ENCODE measurements around the gene MAD1L1. TPM values are rescaled to one million over a fixed set of nuclear protein-coding genes. Genes with fewer than 3 reads are reported as not detected.

Gene MAD1L1
- total RNA-seq, 2 experiments from 2014 or later, result 58.3 to 65.3 TPM

- intact Hi-C loops (cut with micrococcal nuclease; ENCODE audit: unreplicated experiment), result loop anchor here (5.0 kb wide), 1 partner anchor 37 kb away; no protein-coding TSS in a partner anchor
- H3K4me2 ChIP-seq (ENCODE audit: low read length), result peak overlapping the region; percentile 68; the same call in 1 of the 2 replicates
- ChIA-PET CTCF (ENCODE audit: unreplicated experiment) (interaction anchor here (2.1 kb wide), 1 partner anchor 24 kb away, joined by 4 read pairs; no protein-coding TSS in a partner anchor), POLR2A (interaction anchor here (0.8 to 1.0 kb wide), 2 partner anchors 25 to 140 kb away, joined by 3 read pairs; no protein-coding TSS in a partner anchor)
- peak overlapping the region; percentile 83 for H3K27ac ChIP-seq (ENCODE audit: low read depth, low read length, poor library complexity, severe bottlenecking)
- H3K9me2 ChIP-seq (ENCODE audit: insufficient read depth, low read length), result no peaks in the 10 kb centered on the region
- no peak overlapping the region for H3K4me3 ChIP-seq (ENCODE audit: low read depth, low read length, poor library complexity, severe bottlenecking)
- no peaks in the 10 kb centered on the region for H4K20me1 ChIP-seq (ENCODE audit: insufficient read depth, low read length)
- peaks cover 12% of the 10 kb centered on the region; the same call in 1 of the 2 replicates for H3K36me3 ChIP-seq (ENCODE audit: insufficient read depth, low read length)
- H3K79me2 ChIP-seq (ENCODE audit: insufficient read depth, low read depth, low read length), result no peaks in the 10 kb centered on the region
- DNase-seq (ENCODE audit: low spot score), result no peak
- TF ChIP-seq EZH2phosphoT487 (IDR thresholded peaks at IDR 0.05; ENCODE audit: borderline replicate concordance, low read depth, low read length) (no peak), CTCF (conservative IDR thresholded peaks at IDR 0.05; ENCODE audit: low read length) (no peak)
- H3K9me3 ChIP-seq (ENCODE audit: low read length), result no peaks in the 10 kb centered on the region
- no peak overlapping the region for H2AFZ ChIP-seq (ENCODE audit: low read length)
- H3K4me1 ChIP-seq (ENCODE audit: insufficient read depth, low read length, poor library complexity, severe bottlenecking), result peaks cover 47% of the 10 kb centered on the region
- BruUV-seq (replicated peaks), result no TSS peak
Measured at GRCh38 chr7:2065528-2065927, 167.2 kb downstream of the MAD1L1 start.

- no peak overlapping the region for H3K27ac ChIP-seq (ENCODE audit: low read depth, low read length, poor library complexity, severe bottlenecking)
- peaks cover 25% of the 10 kb centered on the region for H3K36me3 ChIP-seq (ENCODE audit: insufficient read depth, low read length)
- TF ChIP-seq EZH2phosphoT487 (IDR thresholded peaks at IDR 0.05; ENCODE audit: borderline replicate concordance, low read depth, low read length) (no peak), CTCF (conservative IDR thresholded peaks at IDR 0.05; ENCODE audit: low read length) (no peak)
- no peak overlapping the region for H3K4me3 ChIP-seq (ENCODE audit: low read depth, low read length, poor library complexity, severe bottlenecking)
- POLR2A ChIA-PET, result no interaction called here
- no peaks in the 10 kb centered on the region for H3K9me3 ChIP-seq (ENCODE audit: low read length)
- intact Hi-C loops (cut with micrococcal nuclease; ENCODE audit: unreplicated experiment), result no loop called here
- no peaks in the 10 kb centered on the region for H3K79me2 ChIP-seq (ENCODE audit: insufficient read depth, low read depth, low read length)
- no peaks in the 10 kb centered on the region for H3K9me2 ChIP-seq (ENCODE audit: insufficient read depth, low read length)
- H3K4me2 ChIP-seq (ENCODE audit: low read length), result no peak overlapping the region
- DNase-seq (ENCODE audit: low spot score), result no peak
- no peaks in the 10 kb centered on the region for H4K20me1 ChIP-seq (ENCODE audit: insufficient read depth, low read length)
- no peak overlapping the region for H2AFZ ChIP-seq (ENCODE audit: low read length)
- peaks cover 33% of the 10 kb centered on the region for H3K4me1 ChIP-seq (ENCODE audit: insufficient read depth, low read length, poor library complexity, severe bottlenecking)
- no TSS peak for BruUV-seq (replicated peaks)
- CTCF ChIA-PET (ENCODE audit: unreplicated experiment), result no interaction called here
Measured at GRCh38 chr7:2063563-2064260, 169.0 kb downstream of the MAD1L1 start.

GRCh38 chr7:2062648-2063047 is 170.1 kb downstream of the MAD1L1 start:
- no peak overlapping the region for H3K4me2 ChIP-seq (ENCODE audit: low read length)
- peaks cover 22% of the 10 kb centered on the region for H3K4me1 ChIP-seq (ENCODE audit: insufficient read depth, low read length, poor library complexity, severe bottlenecking)
- no peak for TF ChIP-seq CTCF (conservative IDR thresholded peaks at IDR 0.05; ENCODE audit: low read length)
- no peak for TF ChIP-seq EZH2phosphoT487 (IDR thresholded peaks at IDR 0.05; ENCODE audit: borderline replicate concordance, low read depth, low read length)
- POLR2A ChIA-PET, result no interaction called here
- H3K79me2 ChIP-seq (ENCODE audit: insufficient read depth, low read depth, low read length), result no peaks in the 10 kb centered on the region
- intact Hi-C loops (cut with micrococcal nuclease; ENCODE audit: unreplicated experiment), result no loop called here
- H3K36me3 ChIP-seq (ENCODE audit: insufficient read depth, low read length), result peaks cover 25% of the 10 kb centered on the region
- CTCF ChIA-PET (ENCODE audit: unreplicated experiment), result no interaction called here
- H3K4me3 ChIP-seq (ENCODE audit: low read depth, low read length, poor library complexity, severe bottlenecking), result no peak overlapping the region
- BruUV-seq (replicated peaks), result no TSS peak
- H4K20me1 ChIP-seq (ENCODE audit: insufficient read depth, low read length), result no peaks in the 10 kb centered on the region
- H2AFZ ChIP-seq (ENCODE audit: low read length), result no peak overlapping the region
- H3K27ac ChIP-seq (ENCODE audit: low read depth, low read length, poor library complexity, severe bottlenecking), result no peak overlapping the region
- DNase-seq (ENCODE audit: low spot score), result no peak
- no peaks in the 10 kb centered on the region for H3K9me2 ChIP-seq (ENCODE audit: insufficient read depth, low read length)
- H3K9me3 ChIP-seq (ENCODE audit: low read length), result no peaks in the 10 kb centered on the region

Measured in OCI-LY7 (cell line).